ENCODE data around the gene SMURF2. TPM values are rescaled to one million over a fixed set of nuclear protein-coding genes. Genes with fewer than 3 reads are reported as not detected.

Gene SMURF2
- total RNA-seq, 1 experiment from 2014 or later = 24.7 TPM

DNA sequence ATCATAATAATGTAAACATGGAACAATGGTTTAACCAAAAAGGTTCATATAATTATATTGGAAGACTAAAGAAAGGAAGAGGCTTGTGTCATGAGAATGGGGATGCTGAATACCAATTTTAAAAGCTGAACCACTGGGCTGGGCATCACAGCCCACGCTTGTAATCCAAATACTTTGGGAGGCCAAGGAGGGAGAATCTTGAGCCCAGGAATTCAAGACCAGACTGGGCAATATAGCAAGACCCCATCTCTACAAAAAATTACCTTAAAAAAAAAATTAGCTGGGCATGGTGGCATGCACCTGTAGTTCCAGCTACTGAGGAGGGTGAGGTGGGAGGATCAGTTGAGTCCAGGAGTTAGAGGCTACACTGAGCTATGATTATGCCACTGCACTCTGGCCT is 65.1 kb downstream of the SMURF2 start:
- intact Hi-C loops (cut with micrococcal nuclease; ENCODE audit: unreplicated experiment) = no loop called here
- Histone ChIP-seq H3K4me1 (ENCODE audit: insufficient read depth, low read length, poor library complexity, severe bottlenecking) (peaks cover 10% of the 10 kb centered on the region), H3K27me3 (replicated peaks; ENCODE audit: insufficient read depth, low read depth, low read length, poor library complexity) (no peaks in the 10 kb centered on the region), H3K9me3 (ENCODE audit: low read depth, low read length, poor library complexity, severe bottlenecking) (no peaks in the 10 kb centered on the region), H3K4me3 (ENCODE audit: low read depth, low read length, poor library complexity, severe bottlenecking) (no peak overlapping the region), H3K36me3 (ENCODE audit: insufficient read depth, low read length, poor library complexity, severe bottlenecking) (peaks cover 6% of the 10 kb centered on the region), H3K27ac (ENCODE audit: low read depth, low read length, poor library complexity, severe bottlenecking) (no peak overlapping the region)
- BruUV-seq (replicated peaks) = no TSS peak
- DNase-seq (ENCODE audit: low spot score) = no peak
- CTCF ChIA-PET = no interaction called here
- TF ChIP-seq EZH2 (IDR thresholded peaks at IDR 0.05; ENCODE audit: borderline replicate concordance, low read depth, low read length, poor library complexity, severe bottlenecking) = no peak
- TF ChIP-seq CTCF (conservative IDR thresholded peaks at IDR 0.05; ENCODE audit: low read depth, low read length) = no peak
- POLR2A ChIA-PET (ENCODE audit: low non-redundant PET) = no interaction called here

GRCh38 chr17:64596439-64596838 is 65.7 kb downstream of the SMURF2 start:
- Histone ChIP-seq H3K9me3 (ENCODE audit: low read depth, low read length, poor library complexity, severe bottlenecking) (no peaks in the 10 kb centered on the region), H3K27me3 (replicated peaks; ENCODE audit: insufficient read depth, low read depth, low read length, poor library complexity) (no peaks in the 10 kb centered on the region), H3K36me3 (ENCODE audit: insufficient read depth, low read length, poor library complexity, severe bottlenecking) (peaks cover 6% of the 10 kb centered on the region), H3K27ac (ENCODE audit: low read depth, low read length, poor library complexity, severe bottlenecking) (no peak overlapping the region), H3K4me3 (ENCODE audit: low read depth, low read length, poor library complexity, severe bottlenecking) (no peak overlapping the region), H3K4me1 (ENCODE audit: insufficient read depth, low read length, poor library complexity, severe bottlenecking) (peaks cover 10% of the 10 kb centered on the region)
- TF ChIP-seq EZH2 (IDR thresholded peaks at IDR 0.05; ENCODE audit: borderline replicate concordance, low read depth, low read length, poor library complexity, severe bottlenecking) (no peak), CTCF (conservative IDR thresholded peaks at IDR 0.05; ENCODE audit: low read depth, low read length) (no peak)
- POLR2A ChIA-PET (ENCODE audit: low non-redundant PET) = no interaction called here
- CTCF ChIA-PET = no interaction called here
- DNase-seq (ENCODE audit: low spot score) = no peak
- intact Hi-C loops (cut with micrococcal nuclease; ENCODE audit: unreplicated experiment) = no loop called here
- BruUV-seq (replicated peaks) = no TSS peak

DNA sequence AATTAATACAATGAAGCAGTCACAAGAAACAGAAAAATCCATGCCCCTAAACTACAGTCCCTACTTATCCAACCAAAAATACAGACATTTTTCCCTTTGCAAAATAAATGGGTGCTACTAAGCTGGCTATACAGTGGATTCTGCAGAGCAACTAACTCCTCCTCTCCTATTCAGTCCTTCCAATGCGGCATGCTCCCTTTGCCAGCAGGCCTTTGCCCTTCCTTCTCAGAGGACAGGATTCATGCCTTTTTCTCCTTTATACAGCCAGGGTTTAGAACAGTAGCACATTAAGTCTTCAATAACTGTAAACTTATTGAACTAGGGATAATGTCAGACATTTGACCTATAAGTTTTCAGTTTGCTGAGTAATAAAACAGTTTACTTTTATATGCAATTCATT is 70.2 kb downstream of the SMURF2 start:
- ChIA-PET CTCF (no interaction called here), POLR2A (ENCODE audit: low non-redundant PET) (no interaction called here)
- TSS peak; percentile 16 for BruUV-seq (replicated peaks)
- Histone ChIP-seq H3K27me3 (replicated peaks; ENCODE audit: insufficient read depth, low read depth, low read length, poor library complexity) (no peaks in the 10 kb centered on the region), H3K4me1 (ENCODE audit: insufficient read depth, low read length, poor library complexity, severe bottlenecking) (no peaks in the 10 kb centered on the region), H3K4me3 (ENCODE audit: low read depth, low read length, poor library complexity, severe bottlenecking) (no peak overlapping the region), H3K9me3 (ENCODE audit: low read depth, low read length, poor library complexity, severe bottlenecking) (no peaks in the 10 kb centered on the region), H3K36me3 (ENCODE audit: insufficient read depth, low read length, poor library complexity, severe bottlenecking) (peaks cover 6% of the 10 kb centered on the region), H3K27ac (ENCODE audit: low read depth, low read length, poor library complexity, severe bottlenecking) (no peak overlapping the region)
- intact Hi-C loops (cut with micrococcal nuclease; ENCODE audit: unreplicated experiment) = no loop called here
- TF ChIP-seq CTCF (conservative IDR thresholded peaks at IDR 0.05; ENCODE audit: low read depth, low read length) (no peak), EZH2 (IDR thresholded peaks at IDR 0.05; ENCODE audit: borderline replicate concordance, low read depth, low read length, poor library complexity, severe bottlenecking) (no peak)
- DNase-seq (ENCODE audit: low spot score) = no peak

Measured in A673 (cell line).